GM21529 (cell line): Measurements from ENCODE around the gene MBP.
"Not testable (repeated sequence)": the region's sequence is repeated elsewhere in the genome, so short reads cannot be mapped to it uniquely, and the experiment has no call there.

ENCODE experiments used
- ATAC-seq: cut with Tn5 transposase; IDR thresholded peaks from one replicate; pipeline ENCODE4 v1.9.1; 2021; ENCODE audit not compliant: unreplicated experiment

MBP gene

GRCh38 chr18:77031662-77032061, 100.9 kb downstream of the MBP start:
- ATAC-seq: no peak

DNA sequence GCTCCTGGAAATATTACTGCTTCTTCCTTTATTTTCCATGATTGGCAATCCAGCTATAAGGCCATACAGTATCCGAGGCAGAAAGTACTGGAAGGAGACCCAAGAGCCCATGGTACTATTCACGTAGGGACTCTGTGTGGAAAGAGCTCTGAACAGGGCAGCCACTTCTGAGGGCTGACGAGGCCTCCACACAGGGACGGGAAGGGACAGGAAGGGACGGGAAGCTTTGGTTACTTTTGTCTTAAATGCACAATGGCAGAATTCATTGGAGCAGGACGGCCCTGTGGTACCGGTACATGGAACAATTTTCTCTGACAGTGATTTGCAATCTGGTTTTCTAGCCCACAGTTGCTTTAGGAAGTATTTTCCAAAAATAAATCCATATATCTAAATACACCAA, 102.4 kb downstream of the MBP start:
- no peak for ATAC-seq

- ATAC-seq: no peak
These were observed 106.7 kb downstream of the MBP start for GRCh38 chr18:77025831-77026363.

- ATAC-seq: no peak
These were observed 107.5 kb downstream of the MBP start for GRCh38 chr18:77025123-77025522.

DNA sequence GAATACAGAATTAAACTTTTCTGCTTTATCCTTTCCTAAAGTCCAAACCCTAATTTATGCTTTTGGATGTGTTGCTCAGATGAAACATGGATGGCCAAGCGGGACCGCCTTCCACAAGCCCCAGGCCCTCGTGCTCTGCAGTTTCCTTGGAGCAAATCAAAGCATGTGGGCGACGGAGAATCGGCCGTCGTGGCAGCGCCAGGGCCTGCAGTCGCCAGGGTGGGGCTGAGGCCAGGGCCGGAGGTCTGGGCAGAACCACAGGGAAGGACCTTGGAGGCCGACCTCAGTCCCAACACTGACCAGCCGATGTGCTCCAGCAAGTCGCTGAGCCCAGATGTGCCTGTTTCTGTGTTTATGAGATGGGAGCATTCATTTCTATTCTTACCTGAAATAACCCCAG, 108.1 kb downstream of the MBP start:
- ATAC-seq: no peak

GRCh38 chr18:77023102-77023782, 109.3 kb downstream of the MBP start:
- no peak for ATAC-seq

DNA sequence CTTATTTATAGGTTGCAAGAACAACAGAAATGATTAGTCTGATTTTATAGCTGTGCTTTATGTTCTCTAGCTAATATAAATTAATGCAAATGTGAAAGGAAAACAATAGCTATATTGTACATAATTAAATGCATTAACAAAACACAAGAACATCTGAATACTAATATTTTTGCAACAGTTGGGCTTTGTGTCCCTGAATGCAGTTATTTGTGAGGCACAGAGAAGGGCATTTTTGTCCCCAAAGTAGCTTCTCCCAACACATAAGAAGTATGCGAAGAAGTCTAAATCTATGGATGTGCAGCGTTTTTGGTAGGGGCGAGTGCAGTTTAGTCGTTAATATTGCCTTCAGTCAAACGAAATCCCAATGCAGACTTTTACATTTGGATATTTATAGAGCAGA, 110.0 kb downstream of the MBP start:
- ATAC-seq: no peak

GRCh38 chr18:77022116-77022515, 110.5 kb downstream of the MBP start:
- no peak for ATAC-seq

GRCh38 chr18:77021478-77021877, 111.1 kb downstream of the MBP start:
- ATAC-seq: not testable (repeated sequence)

- no peak for ATAC-seq
These were observed 111.5 kb downstream of the MBP start for GRCh38 chr18:77021075-77021474.

- ATAC-seq: no peak
These were observed 112.0 kb downstream of the MBP start for GRCh38 chr18:77020561-77020960.

DNA sequence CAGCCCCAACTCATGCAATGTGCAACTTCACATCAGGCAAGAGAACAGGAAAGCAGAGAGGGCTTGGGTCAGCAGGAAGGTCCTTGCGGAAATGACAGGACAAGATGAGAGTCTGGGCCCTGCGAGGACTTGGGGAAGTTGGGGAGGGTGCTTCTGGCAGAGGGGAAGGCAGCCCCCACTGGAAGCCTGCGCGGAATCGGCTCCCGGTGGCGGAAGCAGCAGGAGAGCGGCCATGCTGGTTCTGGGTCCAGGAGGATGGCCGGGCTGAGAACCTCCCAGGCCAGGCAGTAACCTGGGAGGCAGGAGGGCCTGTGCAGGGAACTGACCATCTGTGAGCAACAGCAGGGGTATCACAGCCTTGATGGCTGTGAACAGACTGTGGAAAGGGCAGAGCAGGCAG, 112.9 kb downstream of the MBP start:
- no peak for ATAC-seq

DNA sequence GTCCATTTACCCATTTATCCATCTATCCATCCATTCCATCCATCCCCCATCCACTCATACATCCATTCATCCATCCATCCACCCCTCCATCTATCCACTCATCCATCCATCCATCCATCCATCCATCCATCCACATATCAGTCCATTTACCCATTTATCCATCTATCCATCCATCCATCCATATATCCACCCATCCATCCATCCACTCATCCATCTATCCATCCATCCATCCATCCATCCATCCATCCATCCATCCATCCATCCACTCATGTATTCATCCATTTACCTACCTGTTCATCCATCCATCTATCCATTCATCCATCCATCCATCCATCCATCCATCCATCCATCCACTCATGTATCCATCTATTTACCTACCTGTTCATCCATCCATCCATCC, 113.9 kb downstream of the MBP start:
- ATAC-seq: not testable (repeated sequence)

- no peak for ATAC-seq
These were observed 115.2 kb downstream of the MBP start for GRCh38 chr18:77017355-77017754.

GRCh38 chr18:77016936-77017335, 115.6 kb downstream of the MBP start:
- no peak for ATAC-seq

DNA sequence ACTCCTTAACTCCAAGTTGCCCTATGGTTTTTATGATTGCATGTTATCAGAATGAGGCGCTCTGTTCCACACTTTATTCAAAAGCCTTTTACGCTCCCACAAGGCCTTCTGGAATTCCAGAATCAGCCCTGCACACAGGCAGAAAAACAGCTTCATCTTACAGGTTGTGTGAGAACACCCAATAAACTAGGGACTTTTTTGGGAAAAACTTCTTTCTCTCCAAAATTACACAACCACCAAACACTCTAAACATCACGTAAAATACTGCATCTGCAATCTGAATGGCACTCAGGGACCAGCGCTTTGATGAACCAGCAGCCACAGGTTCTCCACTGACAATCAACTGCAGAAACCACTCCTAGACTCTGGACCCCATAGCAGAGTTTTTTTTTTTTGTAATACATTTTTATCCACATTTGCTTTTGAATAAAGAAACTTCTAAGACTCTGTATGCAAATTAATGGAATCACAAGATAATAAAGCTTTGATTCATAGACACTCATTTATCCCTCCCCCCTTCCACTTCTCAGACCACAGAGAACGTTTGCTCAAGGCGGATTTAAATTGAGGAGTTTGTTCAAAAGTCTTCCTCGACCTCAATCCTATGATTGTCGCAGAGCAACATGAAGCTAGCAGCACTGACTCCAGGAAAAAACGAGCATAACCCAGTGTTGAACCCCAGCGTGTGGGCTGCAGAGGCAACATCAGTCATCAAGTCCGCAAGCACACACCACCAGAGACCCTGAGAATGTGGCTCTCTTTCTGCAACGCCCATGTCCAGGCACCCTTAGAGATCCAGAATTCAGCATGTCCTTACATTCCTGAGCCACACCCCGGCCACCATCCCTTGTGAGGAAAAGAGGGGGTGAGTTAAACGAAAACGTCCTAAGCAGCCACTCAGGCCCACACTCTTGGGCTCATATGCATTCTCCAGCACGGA, 116.5 kb downstream of the MBP start:
- ATAC-seq: no peak

DNA sequence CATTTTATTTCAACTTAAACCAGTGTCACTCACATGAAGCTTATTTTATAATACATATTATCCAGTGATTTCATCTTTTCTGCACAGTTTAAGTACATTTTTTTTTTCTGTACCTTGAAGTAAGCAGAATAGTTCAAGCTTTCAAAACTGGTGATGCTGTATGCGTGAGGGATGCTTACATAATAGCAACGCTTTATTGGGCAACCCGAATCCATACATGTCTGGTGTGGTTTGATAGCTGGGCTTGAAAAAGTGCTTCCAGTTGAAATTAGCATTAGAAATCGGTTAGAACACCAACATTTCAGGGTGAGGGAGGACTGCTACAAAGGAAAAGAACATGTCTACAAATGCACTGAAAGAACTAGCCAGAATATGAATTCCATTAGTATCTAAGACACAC, 117.4 kb downstream of the MBP start:
- no peak for ATAC-seq

GRCh38 chr18:77014538-77014937, 118.0 kb downstream of the MBP start:
- no peak for ATAC-seq

DNA sequence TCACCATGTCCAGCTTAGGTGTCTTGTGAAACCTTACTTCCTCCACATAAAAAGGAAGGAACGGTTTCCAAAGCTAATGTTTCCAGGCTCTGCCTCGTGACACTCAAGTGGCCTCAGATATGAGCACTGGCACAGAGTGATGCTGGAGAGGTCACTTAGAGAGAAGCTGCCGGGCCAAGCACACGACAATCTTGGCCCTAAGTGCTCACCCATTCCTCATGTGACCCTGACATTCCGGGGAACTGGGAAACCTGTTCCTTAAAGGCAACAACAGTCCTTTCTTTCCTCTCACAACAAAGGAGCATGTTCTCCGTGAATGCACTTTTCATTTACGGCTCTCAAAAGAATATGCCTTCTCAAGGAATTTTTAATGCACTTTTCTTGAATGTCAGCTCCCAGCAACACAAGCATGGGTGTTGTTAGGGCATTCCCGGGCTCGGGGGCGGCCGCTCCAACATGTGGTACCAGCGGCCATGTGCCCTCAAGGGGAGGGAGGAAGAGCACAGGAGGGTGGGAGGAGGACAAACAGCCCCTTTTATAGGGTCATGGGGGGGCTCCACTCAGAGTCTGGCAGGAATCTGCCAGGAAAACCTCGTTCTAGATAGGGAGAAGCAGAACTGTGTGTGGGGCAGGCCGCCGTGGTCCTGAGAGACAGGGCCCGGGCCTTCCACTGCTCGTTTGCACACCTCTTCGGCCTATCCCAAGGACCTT, 118.6 kb downstream of the MBP start:
- ATAC-seq: no peak

DNA sequence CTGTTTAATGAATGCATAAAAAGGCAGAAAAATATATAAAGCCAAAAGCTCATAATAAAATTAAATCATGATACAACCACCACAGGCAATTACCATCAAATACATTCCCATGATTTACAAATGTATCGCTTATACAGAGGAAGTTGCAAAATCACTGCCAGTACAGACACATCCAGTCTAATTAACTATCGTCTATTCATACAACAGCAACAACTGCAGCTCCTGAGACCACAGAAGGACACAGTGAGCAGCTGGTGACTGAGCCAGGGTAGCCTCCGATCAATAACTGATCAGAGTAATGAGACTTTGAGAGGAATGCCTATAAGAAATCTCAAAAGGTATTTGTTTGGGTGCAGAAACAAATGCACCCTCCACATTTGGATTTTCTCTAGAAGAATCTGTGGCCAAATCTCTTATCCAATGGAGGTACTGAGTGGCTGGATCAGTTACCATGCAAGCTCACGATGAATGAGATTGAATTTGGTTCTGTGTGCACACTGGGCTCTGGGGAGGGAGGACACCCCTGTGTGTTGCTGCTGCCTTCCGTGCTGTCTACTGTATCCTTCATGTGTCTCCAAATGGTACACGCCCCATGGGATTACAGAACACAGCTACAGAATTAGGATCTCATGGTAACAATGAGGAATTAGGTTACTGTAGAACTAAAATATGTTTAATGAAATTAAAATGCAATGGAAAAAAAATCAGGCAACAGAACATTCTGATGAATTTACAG, 119.6 kb downstream of the MBP start:
- no peak for ATAC-seq

DNA sequence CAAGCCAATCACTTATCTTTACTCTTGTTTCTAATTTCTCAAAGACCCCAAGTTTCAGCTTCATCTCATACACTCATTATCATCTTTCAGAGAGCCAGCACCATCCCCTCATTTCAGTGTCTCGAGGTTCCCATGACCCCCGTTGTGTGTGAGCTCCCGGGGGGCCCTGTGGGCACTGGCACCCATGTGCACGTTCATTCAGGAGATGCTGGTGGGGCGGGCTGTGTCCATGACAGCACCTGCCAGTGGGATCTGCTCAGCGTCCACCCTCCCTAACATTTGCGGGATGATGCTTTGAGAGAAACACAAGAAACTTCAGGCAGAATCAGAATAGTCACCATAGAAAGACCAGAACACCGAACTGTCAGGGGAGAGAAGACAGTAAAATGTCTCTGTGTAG, 120.5 kb downstream of the MBP start:
- no peak for ATAC-seq
